HepG2 (cell line): ENCODE data around the gene CYP4F12. TPM values are rescaled to one million over a fixed set of nuclear protein-coding genes. Genes with fewer than 3 reads are reported as not detected.

Experiments
- CHD2 ChIP-seq: IDR thresholded peaks from 2 replicates; pipeline ENCODE4 v1.6.1; 2011; ENCODE audit warnings: low read depth, low read length, improper control_type of control experiment
- EP300 ChIP-seq, 3 experiments: sonication (generic) in 1 of 3; formaldehyde crosslinking in 1 of 3; IDR thresholded peaks; 2 replicates each; pipeline versions ENCODE4 v1.5.1 to v1.6.1; 2011 to 2020; ENCODE audit warnings: low read depth in 2 of 3, low read length in 2 of 3, borderline replicate concordance in 1 of 3, improper control_type of control experiment in 1 of 3, mild to moderate bottlenecking in 1 of 3, missing genetic modification reagents in 1 of 3, moderate library complexity in 1 of 3
- GFI1 ChIP-seq: sonication (generic); formaldehyde crosslinking; IDR thresholded peaks from 2 replicates; pipeline ENCODE4 v1.5.0; 2020; ENCODE audit warnings: missing genetic modification reagents, mild to moderate bottlenecking, borderline replicate concordance
- HMG20A ChIP-seq: IDR thresholded peaks from 2 replicates; pipeline ENCODE4 v1.6.1; 2016; ENCODE audit warnings: borderline replicate concordance
- HNF1A ChIP-seq, 2 experiments: sonication (generic) in 1 of 2; formaldehyde crosslinking in 1 of 2; IDR thresholded peaks; 2 replicates each; pipeline versions ENCODE4 v1.4.0 to v1.6.1; 2016 to 2020; ENCODE audit warnings: borderline replicate concordance in 1 of 2, low read depth in 1 of 2, mild to moderate bottlenecking in 1 of 2, missing genetic modification reagents in 1 of 2
- NFYB ChIP-seq: sonication (generic); formaldehyde crosslinking; IDR thresholded peaks from 2 replicates; pipeline ENCODE4 v1.4.0; 2020; ENCODE audit warnings: missing genetic modification reagents
- NR2F2 ChIP-seq: IDR thresholded peaks from 2 replicates; pipeline ENCODE4 v1.6.1; 2012; ENCODE audit warnings: low read depth, inconsistent platforms, borderline replicate concordance
- PLRG1 ChIP-seq: fragments of 450-650 bp; conservative IDR thresholded peaks from 2 replicates; pipeline ENCODE4 v1.6.1; 2016
- PRPF4 ChIP-seq: fragments of 200-400 bp; formaldehyde crosslinking; IDR thresholded peaks from 2 replicates; pipeline ENCODE4 v1.6.1; 2016; ENCODE audit warnings: low read length, low read depth; ENCODE audit not compliant: poor library complexity, severe bottlenecking
- SALL1 ChIP-seq: sonication (generic); formaldehyde crosslinking; IDR thresholded peaks from 2 replicates; pipeline ENCODE4 v1.8.0; 2022; ENCODE audit warnings: mild to moderate bottlenecking, missing genetic modification reagents
- SKI ChIP-seq: fragments of 450-650 bp; IDR thresholded peaks from one replicate; pipeline ENCODE4 v1.6.1; 2018; ENCODE audit warnings: mild to moderate bottlenecking; ENCODE audit not compliant: partially characterized antibody
- SMARCE1 ChIP-seq: fragments of 450-650 bp; IDR thresholded peaks from 2 replicates; pipeline ENCODE4 v1.6.1; 2017; ENCODE audit warnings: borderline replicate concordance
- SOX5 ChIP-seq: IDR thresholded peaks from 2 replicates; pipeline ENCODE4 v1.6.1; 2016; ENCODE audit warnings: borderline replicate concordance
- TCF7L2 ChIP-seq: IDR thresholded peaks from 2 replicates; pipeline ENCODE4 v1.6.1; 2011; ENCODE audit warnings: mild to moderate bottlenecking, low read depth, low read length, moderate library complexity
- TOPORS ChIP-seq: sonication (generic); formaldehyde crosslinking; IDR thresholded peaks from 2 replicates; pipeline ENCODE4 v1.8.0; 2023; ENCODE audit warnings: mild to moderate bottlenecking, missing genetic modification reagents
- UBTF ChIP-seq: sonication (generic); formaldehyde crosslinking; IDR thresholded peaks from 2 replicates; pipeline ENCODE4 v1.4.0; 2020; ENCODE audit warnings: mild to moderate bottlenecking, missing genetic modification reagents
- ZKSCAN1 ChIP-seq: fragments of 150-350 bp; IDR thresholded peaks from 2 replicates; pipeline ENCODE4 v1.6.1; 2014; ENCODE audit warnings: low read length
- ZNF30 ChIP-seq: sonication (generic); formaldehyde crosslinking; IDR thresholded peaks from 2 replicates; pipeline ENCODE4 v1.5.0; 2020; ENCODE audit warnings: mild to moderate bottlenecking, missing genetic modification reagents
- ZNF788 ChIP-seq: sonication (generic); formaldehyde crosslinking; IDR thresholded peaks from 2 replicates; pipeline ENCODE4 v1.5.0; 2020; ENCODE audit warnings: mild to moderate bottlenecking, missing genetic modification reagents, borderline replicate concordance
- polyA plus RNA-seq, 8 experiments: library from polyadenylated mRNA; depleted of rRNA in 3 of 8; stranded (reverse) in 7 of 8; unstranded in 1 of 8; fragments of >200 nt; fragmentation: Illumina TruSeq in 4 of 8; extraction: Trizol in 4 of 8; gene quantifications; 2 replicates each; pipeline versions ENCODE4 v1.2.1 to v1.2.3, GENCODE V29; 2011 to 2016; ENCODE audit warnings: low read depth in 4 of 8, missing spikeins in 1 of 8, mixed read lengths in 1 of 8; ENCODE audit not compliant: insufficient read depth in 1 of 8
- total RNA-seq, 5 experiments: library from RNA; depleted of rRNA; stranded (reverse); fragments of >200 nt; fragmentation: Illumina TruSeq; extraction: Trizol; gene quantifications; 2 replicates each; pipeline ENCODE4 v1.2.3, GENCODE V29; 2016; ENCODE audit warnings: low read depth in 1 of 5
- TF ChIP-seq, protein P1 (sequence below): sonication (generic); formaldehyde crosslinking; IDR thresholded peaks from 2 replicates; pipeline ENCODE4 v1.5.1; 2020; ENCODE audit warnings: mild to moderate bottlenecking, moderate library complexity, missing genetic modification reagents
- TF ChIP-seq, protein P2 (sequence below): sonication (generic); formaldehyde crosslinking; IDR thresholded peaks from 2 replicates; pipeline ENCODE4 v1.8.1; 2023; ENCODE audit warnings: mild to moderate bottlenecking, moderate library complexity, missing genetic modification reagents

The CYP4F12 gene
- total and polyA plus RNA-seq, 2 of the 13 experiments (the other 11 are each of a cell fraction or from before 2014, with no cell fraction given): 29.9 to 30.8 TPM

- TF ChIP-seq, protein P1, sequence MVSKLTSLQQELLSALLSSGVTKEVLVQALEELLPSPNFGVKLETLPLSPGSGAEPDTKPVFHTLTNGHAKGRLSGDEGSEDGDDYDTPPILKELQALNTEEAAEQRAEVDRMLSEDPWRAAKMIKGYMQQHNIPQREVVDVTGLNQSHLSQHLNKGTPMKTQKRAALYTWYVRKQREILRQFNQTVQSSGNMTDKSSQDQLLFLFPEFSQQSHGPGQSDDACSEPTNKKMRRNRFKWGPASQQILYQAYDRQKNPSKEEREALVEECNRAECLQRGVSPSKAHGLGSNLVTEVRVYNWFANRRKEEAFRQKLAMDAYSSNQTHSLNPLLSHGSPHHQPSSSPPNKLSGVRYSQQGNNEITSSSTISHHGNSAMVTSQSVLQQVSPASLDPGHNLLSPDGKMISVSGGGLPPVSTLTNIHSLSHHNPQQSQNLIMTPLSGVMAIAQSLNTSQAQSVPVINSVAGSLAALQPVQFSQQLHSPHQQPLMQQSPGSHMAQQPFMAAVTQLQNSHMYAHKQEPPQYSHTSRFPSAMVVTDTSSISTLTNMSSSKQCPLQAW (CRISPR knock-in tag): peak; percentile 59; the same call in 1 of the 2 replicates
- TF ChIP-seq ZNF788 (CRISPR knock-in tag) (peak; percentile 31; the same call in 1 of the 2 replicates), CHD2 (0 out of 2 replicates have a peak, but pooled peaks have one; percentile 32), PRPF4 (no peak), SKI (peak; percentile 43), EP300 (IDR thresholded peaks at IDR 0.05; ENCODE audit: low read depth in 2 of 2, low read length in 2 of 2) (peak; percentile 68 to 80; a peak in 3 of 4 replicates), EP300 (CRISPR knock-in tag; IDR thresholded peaks at IDR 0.05; ENCODE audit: borderline replicate concordance) (no peak), TOPORS (peak; percentile 64; the same call in 1 of the 2 replicates), SALL1 (peak; percentile 48; the same call in 1 of the 2 replicates), ZKSCAN1 (no peak), HMG20A (CRISPR knock-in tag) (peak; percentile 30; the same call in 1 of the 2 replicates), ZNF30 (no peak), HNF1A (IDR thresholded peaks at IDR 0.05; ENCODE audit: low read depth) (no peak), HNF1A (CRISPR knock-in tag; IDR thresholded peaks at IDR 0.05; ENCODE audit: borderline replicate concordance) (no peak; the same call in 1 of the 2 replicates), TCF7L2 (no peak), PLRG1 (no peak), NR2F2 (peak; percentile 74; the same call in 1 of the 2 replicates), UBTF (CRISPR knock-in tag) (peak; percentile 92), NFYB (CRISPR knock-in tag) (no peak), GFI1 (CRISPR knock-in tag) (peak; percentile 98), SOX5 (CRISPR knock-in tag) (peak; percentile 43; the same call in 1 of the 2 replicates), SMARCE1 (no peak)
- TF ChIP-seq, protein P2, sequence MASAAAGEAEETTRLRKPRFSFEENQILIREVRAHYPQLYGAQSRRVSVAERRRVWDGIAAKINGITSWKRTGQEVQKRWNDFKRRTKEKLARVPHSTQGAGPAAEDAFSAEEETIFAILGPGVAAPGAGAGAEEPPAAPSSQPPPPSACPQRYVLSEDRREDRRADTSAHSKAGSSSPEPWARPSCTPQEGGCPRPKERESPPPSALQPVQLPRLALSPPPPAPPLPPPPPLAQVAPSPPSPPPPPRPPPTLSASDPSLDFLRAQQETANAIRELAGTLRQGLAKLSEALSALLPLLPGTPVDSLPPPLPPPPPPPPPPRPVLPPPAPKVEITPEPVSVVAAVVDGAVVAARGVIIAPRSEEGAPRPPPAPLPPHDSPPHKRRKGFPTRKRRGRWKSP: 0 out of 2 replicates have a peak, but pooled peaks have one; percentile 11
Measured at GRCh38 chr19:15673176-15673654, 328 bp downstream of the CYP4F12 start (continued).
